Kasumi-1 (cell line): ENCODE measurements around the gene CFAP70.
A peak's percentile ranks its signal among the peaks of the same experiment; 100 is the strongest.

Source experiments
- DNase-seq, 2 experiments: peaks; one replicate each; lab custom pipeline; 2025; lab: John Stamatoyannopoulos, UW

CFAP70 gene

DNA sequence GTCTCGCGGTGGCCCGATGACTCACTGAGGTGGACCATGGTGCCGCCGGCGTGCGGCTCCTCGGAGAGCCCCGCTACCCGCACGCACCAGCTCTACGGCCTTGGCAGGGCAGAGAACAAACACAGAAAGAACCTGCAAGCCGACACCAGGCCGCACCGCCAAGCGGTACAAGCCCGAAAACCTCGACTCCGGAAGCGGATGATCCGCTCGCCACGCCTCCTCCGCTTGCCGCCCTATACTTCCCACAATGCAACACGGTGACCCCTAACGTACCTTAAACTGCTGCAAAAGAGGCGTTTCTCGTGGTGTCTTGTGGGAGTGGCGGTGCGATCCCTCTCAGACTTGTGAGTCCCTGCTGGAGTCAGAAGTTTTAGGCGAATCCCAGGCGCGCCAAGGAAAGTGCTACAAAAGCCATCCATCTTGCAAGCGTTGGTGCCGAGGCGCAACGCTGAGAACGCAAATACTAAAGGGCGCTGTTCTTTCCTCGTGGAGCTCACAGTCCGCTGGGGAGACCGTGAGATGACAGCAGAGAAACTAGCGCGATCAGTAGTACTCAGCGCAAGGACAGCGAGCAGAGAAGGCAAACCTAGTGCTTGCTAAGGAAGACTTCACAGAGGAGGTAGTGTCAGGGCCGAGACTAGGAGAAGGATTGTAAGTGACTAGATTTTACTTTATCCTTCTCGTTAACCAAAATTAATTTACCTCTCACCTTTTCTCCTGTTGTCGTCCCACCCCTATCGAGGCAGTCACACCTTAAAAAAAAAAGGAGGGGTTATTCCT lies 106.0 kb downstream of the CFAP70 start, which contains the start of gene MRPS16:
MRPS16 (minus strand) TSS at position 200 of the 780 bp plus-strand sequence; CDS start at position 38, 162 bp downstream.
- peak; percentile 100 for DNase-seq

DNA sequence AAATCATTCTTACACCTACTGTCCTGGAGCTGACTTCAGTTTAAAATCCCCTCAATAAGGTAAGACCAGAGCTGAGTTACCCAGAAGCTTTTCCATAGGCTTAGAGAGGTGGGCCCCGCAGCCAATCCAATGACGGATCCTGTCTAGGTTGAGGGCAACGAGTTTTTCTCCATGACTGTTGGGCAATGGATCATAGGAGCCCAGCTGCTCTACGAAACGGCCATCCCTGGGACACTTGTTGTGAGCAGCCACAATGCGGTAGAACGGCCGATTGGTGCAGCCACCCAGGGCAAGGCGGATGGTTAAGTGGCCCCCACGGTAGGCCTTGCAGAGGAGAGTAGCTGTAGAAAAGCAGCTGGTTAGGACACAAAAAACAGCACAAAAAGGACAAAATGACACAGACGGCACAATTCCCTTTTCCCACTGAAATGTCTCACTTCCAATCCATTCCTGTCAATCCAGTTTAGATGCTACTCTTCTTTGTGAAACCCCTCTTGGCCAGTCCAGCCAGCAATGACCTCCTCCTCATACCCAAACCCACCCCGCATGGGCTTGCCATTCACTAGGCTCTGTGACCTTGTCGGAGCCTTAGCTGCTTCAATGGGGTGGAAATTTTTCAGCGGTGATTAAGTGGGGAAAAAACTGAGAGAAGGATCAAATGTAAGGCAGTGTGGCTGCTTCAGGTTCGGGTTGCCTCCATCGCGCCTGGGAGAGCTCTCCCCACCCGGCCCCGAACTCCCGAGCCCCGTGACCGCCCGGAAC lies 106.8 kb downstream of the CFAP70 start:
- no peak for DNase-seq

DNA sequence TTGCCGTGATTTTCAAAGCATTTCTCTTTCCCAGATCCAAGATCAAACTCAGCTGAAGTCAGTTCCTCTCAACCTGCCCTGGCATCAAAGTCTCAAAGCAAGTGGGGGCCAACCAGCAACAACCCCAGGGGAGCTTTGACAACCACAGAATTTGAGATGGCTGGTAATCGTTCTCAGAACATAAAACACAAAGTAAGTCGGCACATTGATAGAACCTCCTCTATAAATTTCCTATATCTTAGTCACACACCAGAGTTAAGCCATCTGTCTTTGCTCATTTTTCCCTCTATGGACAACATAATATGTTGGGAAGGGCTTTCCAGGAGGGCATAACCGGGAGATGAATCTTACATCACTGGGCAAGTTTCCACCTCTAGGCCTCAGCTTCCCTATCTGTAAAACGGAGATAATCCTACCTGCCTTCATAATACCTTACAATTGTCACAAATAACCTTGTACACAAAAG lies 110.4 kb downstream of the CFAP70 start:
- DNase-seq = no peak

DNA sequence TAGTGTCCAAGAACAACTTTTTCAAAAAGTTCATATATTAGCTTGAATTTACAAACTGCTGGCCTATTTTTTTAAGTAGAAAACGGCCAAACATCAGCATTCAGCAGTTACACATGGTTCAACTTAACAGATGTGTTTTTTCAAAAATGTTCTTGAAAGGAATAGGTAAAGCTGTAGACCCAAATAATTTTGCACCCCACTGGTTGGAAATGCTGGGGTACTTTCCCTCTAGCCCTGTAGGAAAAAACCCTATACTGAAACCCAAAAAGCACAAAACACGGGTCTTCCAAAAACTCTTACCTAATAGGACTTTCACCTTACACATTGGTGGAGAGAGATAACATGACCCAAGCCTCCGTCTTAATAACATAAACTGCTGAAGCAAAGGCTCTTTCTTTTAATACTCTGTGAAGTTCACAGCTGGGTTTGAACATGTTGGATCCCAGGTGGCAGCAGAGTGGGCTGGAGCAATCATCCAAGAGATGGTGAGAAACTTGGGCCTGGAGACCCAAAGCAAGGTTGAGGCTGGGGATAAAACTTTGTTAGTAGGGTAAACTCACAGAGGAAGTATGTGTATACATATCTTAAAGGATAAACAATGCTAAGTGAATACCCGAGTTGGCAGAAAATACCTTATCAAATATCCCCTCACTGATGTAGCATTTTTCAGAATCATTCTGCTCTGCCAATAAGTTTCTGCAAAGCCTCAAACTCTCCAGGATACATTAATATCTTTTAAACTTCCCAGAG lies 111.0 kb downstream of the CFAP70 start:
- DNase-seq = peak; percentile 41 to 44

DNA sequence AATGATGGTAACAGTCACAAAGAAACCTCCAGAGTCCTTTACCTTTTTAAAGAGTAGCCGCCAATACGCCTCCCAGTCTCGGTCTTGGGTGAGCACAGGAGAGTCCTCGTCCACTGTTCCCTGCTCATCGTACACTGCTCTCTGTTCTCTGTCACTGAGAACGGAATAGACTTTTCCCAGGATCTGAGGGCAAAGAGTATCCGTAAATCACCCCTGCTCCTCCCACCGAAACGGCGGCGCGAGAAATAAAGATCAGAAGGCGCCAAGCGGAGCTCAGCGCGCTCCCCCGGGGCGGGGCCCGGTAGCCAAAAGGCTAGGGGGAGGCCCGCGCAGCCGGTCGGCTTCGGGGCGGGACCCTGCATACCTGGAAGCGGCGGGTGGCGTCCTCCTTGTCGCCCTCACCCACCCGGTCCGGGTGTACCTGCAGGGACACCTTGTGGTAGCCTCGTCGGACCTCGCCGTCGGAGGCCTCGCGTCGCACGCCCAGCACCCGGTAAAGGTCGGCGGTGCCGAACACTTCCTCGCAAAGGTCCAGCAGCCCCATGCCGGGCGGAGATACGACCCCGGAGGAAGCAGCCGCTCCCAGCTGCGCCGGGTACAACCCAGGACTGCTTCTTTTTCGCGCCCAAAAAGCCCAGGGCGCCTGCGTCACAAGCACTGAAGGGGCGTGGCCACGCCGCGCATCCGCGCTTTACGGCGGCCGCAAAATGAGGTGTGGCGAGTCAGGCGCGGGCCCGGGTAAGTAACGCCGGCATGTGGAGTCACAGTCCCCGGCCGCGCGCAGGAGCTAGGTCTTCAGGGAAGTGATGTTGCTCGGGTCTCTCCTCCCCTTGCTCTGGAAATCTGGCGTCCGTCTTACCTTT lies 111.8 kb downstream of the CFAP70 start, which contains the start of gene DNAJC9:
DNAJC9 (minus strand) TSS at position 610 of the 863 bp plus-strand sequence; CDS start at position 544, 66 bp downstream.
- DNase-seq = peak; percentile 96 to 98

DNA sequence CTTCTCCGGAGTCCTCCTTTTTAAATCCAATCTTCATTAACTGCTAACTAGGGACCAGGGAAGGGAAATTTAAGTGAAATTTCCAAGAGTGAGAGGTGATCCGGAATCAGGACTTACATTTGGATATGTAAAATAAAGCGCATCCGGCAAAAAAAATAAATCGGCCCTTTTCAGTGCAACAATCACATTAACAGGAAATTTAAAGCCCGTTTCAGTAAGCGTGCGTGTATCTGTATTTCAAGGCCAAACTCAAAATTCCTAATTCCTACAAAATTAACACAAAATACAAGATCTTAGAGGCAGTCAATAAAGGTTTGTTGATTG lies 112.4 kb downstream of the CFAP70 start:
- DNase-seq = no peak

GRCh38 chr10:73244866-73245477 lies 113.7 kb downstream of the CFAP70 start:
- peak; percentile 30 to 43 for DNase-seq

GRCh38 chr10:73239908-73240307 lies 118.8 kb downstream of the CFAP70 start:
- DNase-seq = no peak

DNA sequence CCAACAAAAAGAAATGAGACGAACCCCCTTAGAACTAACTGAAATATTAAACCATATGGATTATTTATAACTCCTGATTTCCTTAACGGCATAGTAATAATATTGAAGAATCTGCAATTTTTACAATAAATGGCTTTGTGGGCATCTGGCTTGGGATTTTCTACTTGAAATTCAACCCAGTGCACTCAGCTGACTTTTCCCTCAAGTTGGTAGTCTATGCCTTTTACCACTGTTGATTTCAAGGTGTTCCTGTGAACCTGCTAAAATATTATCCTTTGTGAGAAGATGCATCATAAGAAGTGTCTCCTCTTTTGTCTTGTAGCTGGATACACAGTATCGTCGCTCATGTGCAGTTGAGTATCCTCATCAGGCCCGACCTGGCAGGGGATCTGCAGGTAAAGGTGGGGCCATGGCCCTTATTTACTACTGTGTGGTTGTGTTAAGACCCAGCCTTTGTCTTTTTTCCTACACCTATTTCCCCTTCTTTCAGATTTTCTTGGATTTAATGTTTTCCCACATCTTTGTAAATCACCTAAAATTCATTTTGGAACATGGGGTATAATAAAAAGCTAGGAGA lies 119.6 kb downstream of the CFAP70 start:
- DNase-seq = no peak

DNA sequence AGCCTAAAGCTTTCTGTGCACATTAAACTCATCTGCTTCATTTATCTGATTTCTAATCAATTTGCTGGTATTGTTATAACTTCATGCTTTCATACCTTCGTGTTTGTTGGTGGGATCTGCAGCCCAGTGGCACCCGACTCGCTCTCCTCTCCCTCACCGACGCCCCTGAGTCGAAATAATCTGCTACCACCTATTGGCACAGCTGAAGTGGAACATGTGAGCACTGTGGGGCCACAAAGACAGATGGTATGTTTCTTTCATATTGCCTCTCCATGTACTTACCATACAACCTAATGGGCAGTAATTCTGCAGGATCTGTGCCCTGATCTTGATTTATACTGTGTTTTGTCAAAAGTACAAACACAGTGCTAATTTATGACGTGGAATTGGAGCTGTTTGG lies 124.0 kb downstream of the CFAP70 start:
- DNase-seq = no peak

GRCh38 chr10:73233883-73234282 lies 124.8 kb downstream of the CFAP70 start:
- no peak for DNase-seq

- DNase-seq = peak; percentile 97 to 98
Measured at GRCh38 chr10:73232887-73233286, 125.8 kb downstream of the CFAP70 start.

DNA sequence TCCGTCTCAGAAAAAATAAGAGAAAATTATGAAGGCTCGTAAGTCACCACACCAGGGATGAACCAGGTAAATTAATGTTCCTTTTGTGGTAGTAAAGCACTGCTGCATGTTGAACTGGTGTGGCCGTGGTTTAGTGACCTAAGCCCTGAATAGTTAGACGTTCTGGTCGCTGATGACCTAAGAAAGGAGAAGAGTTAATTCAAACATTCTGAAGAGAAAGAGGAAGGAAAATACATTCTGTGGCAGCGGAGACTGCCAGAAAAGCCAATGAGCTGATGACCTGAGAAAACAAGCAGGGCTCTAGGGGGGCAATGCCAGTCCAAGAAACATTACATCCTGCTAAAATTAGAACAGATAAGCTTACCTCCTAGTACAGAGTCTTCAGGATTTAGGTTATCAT lies 129.1 kb downstream of the CFAP70 start:
- peak; percentile 56 to 70 for DNase-seq

DNA sequence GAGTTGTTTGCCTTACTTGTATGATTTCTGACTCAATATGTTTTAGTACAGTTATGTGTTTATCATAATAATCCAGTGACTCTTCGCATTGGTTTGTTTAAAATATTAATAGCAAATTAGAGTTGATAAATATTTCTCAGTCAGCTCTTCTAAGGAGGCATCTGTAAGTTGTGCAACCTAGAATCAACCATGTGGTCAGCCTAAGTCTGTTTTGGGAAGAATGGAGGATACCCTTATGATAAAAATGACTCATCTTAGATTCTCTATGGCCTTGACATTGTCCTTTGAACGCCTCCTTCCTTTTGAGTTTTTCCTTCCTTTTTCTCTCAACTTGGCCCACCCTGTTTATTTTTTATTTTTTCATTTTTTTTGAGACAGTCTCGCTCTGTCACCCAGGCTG lies 130.4 kb downstream of the CFAP70 start:
- peak in 1 of 2 experiments; percentile 16 for DNase-seq

DNA sequence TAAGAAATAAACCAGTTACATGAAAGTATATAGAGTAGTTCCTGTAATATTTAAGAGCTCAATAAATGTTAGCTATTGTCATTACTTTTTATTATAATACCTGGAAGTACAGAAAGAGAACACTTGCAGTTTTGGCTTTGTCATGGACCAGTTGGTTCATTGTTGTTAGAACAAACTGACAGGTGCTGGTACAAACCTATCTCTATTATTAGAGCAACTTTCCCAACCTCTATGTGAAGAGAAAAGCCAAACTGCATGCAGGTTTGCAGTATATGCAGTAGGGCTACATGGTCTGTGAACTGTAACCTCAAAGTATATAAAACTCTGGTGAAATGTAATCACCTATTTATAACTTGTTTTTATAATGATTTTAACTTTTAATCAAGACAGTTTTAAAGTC lies 132.0 kb downstream of the CFAP70 start:
- DNase-seq = no peak

DNA sequence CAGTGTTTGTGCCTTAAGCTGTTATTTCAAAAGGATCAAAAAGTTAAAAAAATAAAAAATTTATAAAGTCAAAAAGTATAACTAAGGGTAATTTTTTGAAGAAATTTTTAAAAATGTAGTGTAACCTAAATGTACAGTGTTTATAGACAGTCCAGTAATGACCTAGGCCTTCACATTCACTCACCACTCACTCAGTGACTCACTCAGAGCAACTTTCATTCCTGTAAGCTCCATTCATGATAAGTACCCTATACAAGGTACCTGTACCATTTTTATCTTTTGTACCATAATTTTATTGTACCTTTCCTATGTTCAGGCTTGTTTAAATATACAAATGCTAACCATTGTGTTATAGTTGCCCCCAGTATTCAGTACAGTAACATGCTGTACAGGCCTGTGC lies 133.1 kb downstream of the CFAP70 start:
- DNase-seq = no peak

DNA sequence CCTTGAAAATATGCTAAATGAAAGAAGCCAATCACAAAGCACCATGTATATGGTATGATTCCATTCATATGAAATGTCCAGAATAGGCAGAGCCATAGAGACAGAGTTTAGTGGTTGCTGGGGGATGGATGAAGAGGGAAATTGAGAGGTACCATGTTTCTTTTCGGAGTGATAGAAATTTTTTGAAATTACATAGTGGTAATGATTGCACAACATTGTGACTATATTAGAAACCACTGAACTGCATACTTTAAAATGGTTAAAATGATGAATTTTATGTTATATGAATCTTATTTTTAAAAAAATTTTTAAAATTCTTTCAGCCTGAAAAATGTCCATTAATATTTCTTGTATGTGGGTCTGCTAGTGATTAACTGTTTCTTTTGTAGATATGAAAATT lies 137.7 kb downstream of the CFAP70 start:
- DNase-seq = no peak

DNA sequence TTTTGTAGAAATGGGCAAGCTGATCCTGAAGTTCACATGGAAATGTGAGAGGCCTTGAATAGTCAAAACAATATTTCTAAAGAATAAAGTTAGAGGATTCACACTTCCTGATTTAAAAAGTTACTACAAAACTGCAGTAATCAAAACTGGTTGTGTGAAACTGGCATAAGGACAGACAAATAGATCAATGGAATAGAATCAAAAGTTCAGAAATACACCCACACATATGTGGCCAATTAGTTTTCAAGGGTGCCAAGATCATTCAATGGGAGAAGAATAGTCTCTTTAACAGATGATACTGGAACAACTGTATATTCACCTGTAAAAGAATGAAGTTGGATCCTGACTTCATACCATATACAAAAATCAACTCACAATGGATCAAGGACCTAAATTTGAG lies 139.3 kb downstream of the CFAP70 start:
- no peak for DNase-seq

DNA sequence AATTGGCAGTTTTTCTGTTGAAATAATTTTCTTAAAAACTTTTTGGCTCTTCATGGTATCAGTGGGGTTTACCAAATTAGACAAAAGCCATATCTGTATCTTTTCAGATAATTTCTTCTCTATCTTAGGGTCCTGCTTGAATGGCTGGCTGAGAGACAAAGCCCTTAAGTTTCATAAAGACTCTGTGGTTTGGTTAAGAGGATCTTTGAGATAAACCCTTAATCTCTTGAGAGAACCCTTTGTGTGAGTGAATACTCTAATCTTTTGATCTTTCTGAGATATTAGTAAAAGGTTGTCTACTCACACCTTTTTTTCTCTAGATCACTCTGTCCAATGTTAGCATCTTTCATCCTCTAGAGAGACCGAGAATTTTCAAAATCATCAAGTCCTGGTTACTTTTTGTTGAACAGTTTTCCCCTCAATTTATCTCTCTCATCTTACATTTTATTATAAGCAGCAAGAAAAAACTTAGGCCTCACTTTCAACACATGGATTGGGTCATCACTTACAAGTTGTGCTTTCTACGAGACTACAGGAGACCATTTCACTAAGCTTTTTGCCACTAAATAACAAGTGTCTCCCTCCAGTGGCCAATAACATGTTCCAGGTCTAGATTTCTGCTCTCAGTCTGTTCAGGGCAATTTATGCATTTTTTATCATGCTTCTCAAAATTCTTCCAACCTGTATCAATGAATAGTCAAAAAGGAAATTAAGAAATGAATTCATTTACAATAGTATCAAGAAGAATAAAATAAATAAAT lies 140.1 kb downstream of the CFAP70 start:
- DNase-seq = peak; percentile 87 to 94

GRCh38 chr10:73217628-73218027 lies 141.0 kb downstream of the CFAP70 start:
- no peak for DNase-seq
